ENCODE measurements around the gene GDPGP1. TPM values are rescaled to one million over a fixed set of nuclear protein-coding genes. Genes with fewer than 3 reads are reported as not detected.
"Not testable (repeated sequence)": the region's sequence is repeated elsewhere in the genome, so short reads cannot be mapped to it uniquely, and the experiment has no call there.

GDPGP1 gene
- total RNA-seq, 2 donors from 2014 or later = 5.0 to 23.4 TPM

DNA sequence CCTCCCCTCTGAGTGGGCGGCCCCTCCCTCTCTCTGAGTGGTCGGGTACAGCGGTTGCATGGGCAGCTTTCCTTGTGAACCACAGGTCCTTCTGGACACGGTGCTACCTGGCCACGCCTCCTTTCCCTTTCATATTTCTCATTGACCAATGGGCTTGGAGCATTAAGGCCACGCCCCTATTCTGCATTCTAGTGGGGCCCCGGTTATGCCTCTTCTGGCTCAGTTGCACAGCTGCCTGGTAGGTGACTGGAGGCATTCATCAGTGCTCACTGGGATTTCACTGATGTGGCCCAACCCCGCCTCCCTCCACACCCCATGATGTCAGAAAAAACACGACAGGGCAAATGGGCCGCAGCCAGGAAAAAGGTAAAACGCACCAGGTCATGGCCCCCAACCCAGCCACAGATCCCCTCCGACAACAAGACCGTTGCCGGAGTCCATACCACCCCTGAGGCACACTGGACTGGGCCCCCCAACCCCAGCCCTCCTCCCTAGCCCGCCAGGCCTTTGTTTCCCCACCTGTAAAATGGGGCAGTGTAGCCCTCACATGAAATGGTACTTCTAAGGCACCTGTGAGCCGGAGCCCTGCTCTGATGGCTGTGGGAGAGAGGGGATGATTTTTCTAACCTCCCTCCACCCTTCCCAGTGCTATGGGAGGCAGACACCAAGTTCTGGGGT lies 57.8 kb downstream of the GDPGP1 start:
- DNase-seq (ENCODE audit: low spot score) (no peak), ATAC-seq (ENCODE audit: insufficient number of reproducible peaks, low FRiP score, low read depth) (no peak)
- Histone ChIP-seq H3K9me3 (no peaks in the 10 kb centered on the region), H3K27ac (no peak overlapping the region), H3K4me1 (ENCODE audit: control insufficient read depth in 1 of 2, low read depth in 2 of 2) (peaks cover 6 to 23% of the 10 kb centered on the region in 2 donors), H3K36me3 (no peaks in the 10 kb centered on the region), H3K4me3 (no peak overlapping the region), H3K27me3 (replicated peaks; ENCODE audit: insufficient read depth) (no peaks in the 10 kb centered on the region)
- TF ChIP-seq, protein P1, sequence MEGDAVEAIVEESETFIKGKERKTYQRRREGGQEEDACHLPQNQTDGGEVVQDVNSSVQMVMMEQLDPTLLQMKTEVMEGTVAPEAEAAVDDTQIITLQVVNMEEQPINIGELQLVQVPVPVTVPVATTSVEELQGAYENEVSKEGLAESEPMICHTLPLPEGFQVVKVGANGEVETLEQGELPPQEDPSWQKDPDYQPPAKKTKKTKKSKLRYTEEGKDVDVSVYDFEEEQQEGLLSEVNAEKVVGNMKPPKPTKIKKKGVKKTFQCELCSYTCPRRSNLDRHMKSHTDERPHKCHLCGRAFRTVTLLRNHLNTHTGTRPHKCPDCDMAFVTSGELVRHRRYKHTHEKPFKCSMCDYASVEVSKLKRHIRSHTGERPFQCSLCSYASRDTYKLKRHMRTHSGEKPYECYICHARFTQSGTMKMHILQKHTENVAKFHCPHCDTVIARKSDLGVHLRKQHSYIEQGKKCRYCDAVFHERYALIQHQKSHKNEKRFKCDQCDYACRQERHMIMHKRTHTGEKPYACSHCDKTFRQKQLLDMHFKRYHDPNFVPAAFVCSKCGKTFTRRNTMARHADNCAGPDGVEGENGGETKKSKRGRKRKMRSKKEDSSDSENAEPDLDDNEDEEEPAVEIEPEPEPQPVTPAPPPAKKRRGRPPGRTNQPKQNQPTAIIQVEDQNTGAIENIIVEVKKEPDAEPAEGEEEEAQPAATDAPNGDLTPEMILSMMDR (IDR thresholded peaks at IDR 0.05) = no peak

- peaks cover 6 to 26% of the 10 kb centered on the region in 2 donors for H3K4me1 ChIP-seq (ENCODE audit: control insufficient read depth in 1 of 2, low read depth in 2 of 2)
- not testable (repeated sequence) for H3K27ac ChIP-seq; H3K36me3 ChIP-seq; H3K27me3 ChIP-seq (replicated peaks; ENCODE audit: insufficient read depth); H3K4me3 ChIP-seq; ATAC-seq (ENCODE audit: insufficient number of reproducible peaks, low FRiP score, low read depth); H3K9me3 ChIP-seq
- DNase-seq (ENCODE audit: low spot score) = peak; percentile 19
- TF ChIP-seq, protein P1 (IDR thresholded peaks at IDR 0.05) = peak; percentile 81
Measured at GRCh38 chr15:90293040-90293810, 59.2 kb downstream of the GDPGP1 start.

- ATAC-seq (ENCODE audit: insufficient number of reproducible peaks, low FRiP score, low read depth) (no peak), DNase-seq (ENCODE audit: low spot score) (no peak)
- Histone ChIP-seq H3K27ac (no peak overlapping the region), H3K36me3 (no peaks in the 10 kb centered on the region), H3K4me3 (no peak overlapping the region), H3K27me3 (replicated peaks; ENCODE audit: insufficient read depth) (no peaks in the 10 kb centered on the region), H3K9me3 (no peaks in the 10 kb centered on the region), H3K4me1 (ENCODE audit: control insufficient read depth in 1 of 2, low read depth in 2 of 2) (peaks cover 6 to 26% of the 10 kb centered on the region in 2 donors)
- TF ChIP-seq, protein P1 (IDR thresholded peaks at IDR 0.05) = no peak
Measured at GRCh38 chr15:90294159-90294558, 60.1 kb downstream of the GDPGP1 start.

- H3K36me3 ChIP-seq = no peaks in the 10 kb centered on the region
- TF ChIP-seq, protein P1 (IDR thresholded peaks at IDR 0.05) = no peak
- H3K4me1 ChIP-seq (ENCODE audit: control insufficient read depth in 1 of 2, low read depth in 2 of 2) = peaks cover 6 to 26% of the 10 kb centered on the region in 2 donors
- H3K27ac ChIP-seq = no peak overlapping the region
- ATAC-seq (ENCODE audit: insufficient number of reproducible peaks, low FRiP score, low read depth) (no peak), DNase-seq (ENCODE audit: low spot score) (no peak)
- H3K4me3 ChIP-seq = no peak overlapping the region
- H3K9me3 ChIP-seq = no peaks in the 10 kb centered on the region
- H3K27me3 ChIP-seq (replicated peaks; ENCODE audit: insufficient read depth) = no peaks in the 10 kb centered on the region
Measured at GRCh38 chr15:90294601-90295269, 60.7 kb downstream of the GDPGP1 start.

- Histone ChIP-seq H3K36me3 (no peaks in the 10 kb centered on the region), H3K4me1 (ENCODE audit: control insufficient read depth in 1 of 2, low read depth in 2 of 2) (peaks cover 6 to 26% of the 10 kb centered on the region in 2 donors), H3K4me3 (no peak overlapping the region), H3K9me3 (no peaks in the 10 kb centered on the region), H3K27me3 (replicated peaks; ENCODE audit: insufficient read depth) (no peaks in the 10 kb centered on the region), H3K27ac (no peak overlapping the region)
- DNase-seq (ENCODE audit: low spot score) (no peak), ATAC-seq (ENCODE audit: insufficient number of reproducible peaks, low FRiP score, low read depth) (no peak)
- TF ChIP-seq, protein P1 (IDR thresholded peaks at IDR 0.05) = no peak
Measured at GRCh38 chr15:90295270-90295648, 61.2 kb downstream of the GDPGP1 start.
